SK-N-SH treated with all-trans-retinoic acid at 6 μM for 48 hours (cell line): ENCODE data around the gene CCDC187.

ENCODE experiments used
- ATAC-seq: fragments of 200-7000 bp; cut with Tn5 transposase; 3 replicates; pipeline ENCODE4 v1.9.1; 2020; ENCODE audit warnings: mild to moderate bottlenecking, moderate library complexity
- ARNTL ChIP-seq: fragments of 450-650 bp; formaldehyde crosslinking; IDR thresholded peaks from 2 replicates; pipeline ENCODE4 v1.5.0; 2020; ENCODE audit warnings: low read depth, mild to moderate bottlenecking, moderate library complexity, borderline replicate concordance
- BACH2 ChIP-seq: fragments of 250-450 bp; sonication (Bioruptor Pico); IDR thresholded peaks from 2 replicates; pipeline ENCODE4 v1.9.0; 2021; ENCODE audit warnings: mild to moderate bottlenecking, borderline replicate concordance
- CREB5 ChIP-seq: fragments of 250-450 bp; sonication (Bioruptor Pico); IDR thresholded peaks from 2 replicates; pipeline ENCODE4 v1.5.1; 2020; ENCODE audit warnings: low read depth, mild to moderate bottlenecking, moderate library complexity
- CSDC2 ChIP-seq: fragments of 250-450 bp; sonication (Bioruptor Pico); IDR thresholded peaks from 2 replicates; pipeline ENCODE4 v1.5.0; 2020; ENCODE audit warnings: mild to moderate bottlenecking, moderate library complexity
- ESRRG ChIP-seq: fragments of 250-450 bp; sonication (Bioruptor Pico); IDR thresholded peaks from 2 replicates; pipeline ENCODE4 v1.6.1; 2021; ENCODE audit warnings: mild to moderate bottlenecking
- GLIS3 ChIP-seq: fragments of 250-450 bp; sonication (Bioruptor Pico); IDR thresholded peaks from 2 replicates; pipeline ENCODE4 v1.5.0; 2020; ENCODE audit warnings: mild to moderate bottlenecking, moderate library complexity
- ISL1 ChIP-seq: fragments of 250-450 bp; sonication (Bioruptor Pico); IDR thresholded peaks from 2 replicates; pipeline ENCODE4 v2.1.2; 2022; ENCODE audit warnings: mild to moderate bottlenecking, moderate library complexity
- OSR1 ChIP-seq: fragments of 250-450 bp; sonication (Bioruptor Pico); IDR thresholded peaks from 2 replicates; pipeline ENCODE4 v1.8.0; 2022; ENCODE audit warnings: moderate library complexity, mild to moderate bottlenecking, inconsistent platforms
- PPARA ChIP-seq: fragments of 250-450 bp; sonication (Bioruptor Pico); IDR thresholded peaks from 2 replicates; pipeline ENCODE4 v1.5.0; 2020; ENCODE audit warnings: mild to moderate bottlenecking, borderline replicate concordance
- RARB ChIP-seq: fragments of 250-450 bp; sonication (Bioruptor Pico); IDR thresholded peaks from 2 replicates; pipeline ENCODE4 v1.8.0; 2021; ENCODE audit warnings: mild to moderate bottlenecking, moderate library complexity
- SNAI2 ChIP-seq: fragments of 250-450 bp; sonication (Bioruptor Pico); IDR thresholded peaks from 2 replicates; pipeline ENCODE4 v1.5.0; 2020; ENCODE audit warnings: mild to moderate bottlenecking, moderate library complexity
- TCF4 ChIP-seq: fragments of 250-450 bp; sonication (Bioruptor Pico); IDR thresholded peaks from 2 replicates; pipeline ENCODE4 v1.8.0; 2021; ENCODE audit warnings: mild to moderate bottlenecking, moderate library complexity, borderline replicate concordance
- TOX ChIP-seq: fragments of 250-450 bp; sonication (Bioruptor Pico); IDR thresholded peaks from 2 replicates; pipeline ENCODE4 v1.8.0; 2021; ENCODE audit warnings: mild to moderate bottlenecking, moderate library complexity, borderline replicate concordance
- TSHZ2 ChIP-seq: fragments of 250-450 bp; sonication (Bioruptor Pico); IDR thresholded peaks from 2 replicates; pipeline ENCODE4 v1.5.0; 2020; ENCODE audit warnings: mild to moderate bottlenecking, moderate library complexity
- ZC3H10 ChIP-seq: fragments of 250-450 bp; sonication (Bioruptor Pico); IDR thresholded peaks from 2 replicates; pipeline ENCODE4 v1.5.1; 2021; ENCODE audit warnings: mild to moderate bottlenecking, moderate library complexity
- ZFP3 ChIP-seq: fragments of 250-450 bp; sonication (Bioruptor Pico); IDR thresholded peaks from 2 replicates; pipeline ENCODE4 v1.5.0; 2020; ENCODE audit warnings: mild to moderate bottlenecking, moderate library complexity
- ZNF70 ChIP-seq: fragments of 450-650 bp; formaldehyde crosslinking; IDR thresholded peaks from 2 replicates; pipeline ENCODE4 v1.5.0; 2020; ENCODE audit warnings: mild to moderate bottlenecking, moderate library complexity
- ZNF8 ChIP-seq: fragments of 450-650 bp; formaldehyde crosslinking; IDR thresholded peaks from 2 replicates; pipeline ENCODE4 v1.5.0; 2020; ENCODE audit warnings: mild to moderate bottlenecking, moderate library complexity
- TF ChIP-seq, protein P1 (sequence below): fragments of 250-450 bp; sonication (Bioruptor Pico); IDR thresholded peaks from 2 replicates; pipeline ENCODE4 v1.8.0; 2021; ENCODE audit warnings: low read depth, mild to moderate bottlenecking, moderate library complexity, borderline replicate concordance
- TF ChIP-seq, protein P2 (sequence below): fragments of 250-450 bp; sonication (Bioruptor Pico); IDR thresholded peaks from 2 replicates; pipeline ENCODE4 v1.8.0; 2020; ENCODE audit warnings: mild to moderate bottlenecking, moderate library complexity, borderline replicate concordance
- TF ChIP-seq, protein P3 (sequence below): fragments of 250-450 bp; sonication (Bioruptor Pico); IDR thresholded peaks from 2 replicates; pipeline ENCODE4 v1.5.1; 2021; ENCODE audit warnings: mild to moderate bottlenecking, moderate library complexity

Gene CCDC187

DNA sequence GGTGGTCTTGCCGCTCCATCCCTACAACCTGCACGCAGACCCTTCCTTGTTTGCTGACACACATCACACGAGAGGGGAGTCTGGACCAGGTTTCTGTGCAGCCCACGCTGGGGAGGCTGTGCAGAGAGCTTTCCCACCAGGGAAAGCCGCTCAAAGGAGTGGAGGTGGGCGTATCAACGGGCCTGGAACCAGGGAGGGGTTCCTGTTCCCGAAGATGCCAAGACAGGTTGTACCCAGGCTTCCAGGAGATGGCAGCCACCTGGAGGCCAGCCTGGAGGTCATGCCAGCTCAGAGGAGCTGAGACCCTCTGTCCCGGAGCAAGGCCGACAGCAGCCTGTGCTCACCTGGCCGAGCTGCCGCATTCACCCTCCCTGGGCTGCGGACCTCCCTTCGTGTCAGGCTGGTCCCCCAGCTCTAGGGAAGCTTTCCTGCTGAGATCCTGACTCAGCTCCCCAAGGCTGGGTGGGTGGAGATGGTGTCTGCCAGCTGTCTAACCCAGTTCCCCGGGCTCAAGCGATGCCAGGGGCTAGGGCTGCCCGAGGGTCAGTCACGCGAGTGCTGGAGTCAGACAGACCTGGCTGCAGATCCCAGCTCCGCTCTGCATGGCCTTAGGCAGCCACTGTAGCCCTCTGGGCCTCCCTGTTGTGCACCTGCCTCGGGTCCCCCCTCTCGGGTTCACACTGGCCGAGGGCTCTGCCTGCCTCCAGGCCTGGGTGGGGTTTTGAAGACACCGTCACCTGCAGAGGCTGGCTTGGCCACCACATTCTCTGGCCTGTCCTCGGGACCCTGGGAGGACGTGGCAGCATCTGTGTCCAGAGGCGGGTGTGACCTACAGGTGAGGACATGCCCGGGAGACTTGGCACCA, 29.7 kb downstream of the CCDC187 start (continued):
- TF ChIP-seq, protein P1, sequence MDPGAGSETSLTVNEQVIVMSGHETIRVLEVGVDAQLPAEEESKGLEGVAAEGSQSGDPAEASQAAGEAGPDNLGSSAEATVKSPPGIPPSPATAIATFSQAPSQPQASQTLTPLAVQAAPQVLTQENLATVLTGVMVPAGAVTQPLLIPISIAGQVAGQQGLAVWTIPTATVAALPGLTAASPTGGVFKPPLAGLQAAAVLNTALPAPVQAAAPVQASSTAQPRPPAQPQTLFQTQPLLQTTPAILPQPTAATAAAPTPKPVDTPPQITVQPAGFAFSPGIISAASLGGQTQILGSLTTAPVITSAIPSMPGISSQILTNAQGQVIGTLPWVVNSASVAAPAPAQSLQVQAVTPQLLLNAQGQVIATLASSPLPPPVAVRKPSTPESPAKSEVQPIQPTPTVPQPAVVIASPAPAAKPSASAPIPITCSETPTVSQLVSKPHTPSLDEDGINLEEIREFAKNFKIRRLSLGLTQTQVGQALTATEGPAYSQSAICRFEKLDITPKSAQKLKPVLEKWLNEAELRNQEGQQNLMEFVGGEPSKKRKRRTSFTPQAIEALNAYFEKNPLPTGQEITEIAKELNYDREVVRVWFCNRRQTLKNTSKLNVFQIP (CRISPR knock-in tag), result no peak
- no peak for TF ChIP-seq TCF4 (CRISPR knock-in tag)
- no peak for TF ChIP-seq ARNTL (CRISPR knock-in tag)
- TF ChIP-seq, protein P2, sequence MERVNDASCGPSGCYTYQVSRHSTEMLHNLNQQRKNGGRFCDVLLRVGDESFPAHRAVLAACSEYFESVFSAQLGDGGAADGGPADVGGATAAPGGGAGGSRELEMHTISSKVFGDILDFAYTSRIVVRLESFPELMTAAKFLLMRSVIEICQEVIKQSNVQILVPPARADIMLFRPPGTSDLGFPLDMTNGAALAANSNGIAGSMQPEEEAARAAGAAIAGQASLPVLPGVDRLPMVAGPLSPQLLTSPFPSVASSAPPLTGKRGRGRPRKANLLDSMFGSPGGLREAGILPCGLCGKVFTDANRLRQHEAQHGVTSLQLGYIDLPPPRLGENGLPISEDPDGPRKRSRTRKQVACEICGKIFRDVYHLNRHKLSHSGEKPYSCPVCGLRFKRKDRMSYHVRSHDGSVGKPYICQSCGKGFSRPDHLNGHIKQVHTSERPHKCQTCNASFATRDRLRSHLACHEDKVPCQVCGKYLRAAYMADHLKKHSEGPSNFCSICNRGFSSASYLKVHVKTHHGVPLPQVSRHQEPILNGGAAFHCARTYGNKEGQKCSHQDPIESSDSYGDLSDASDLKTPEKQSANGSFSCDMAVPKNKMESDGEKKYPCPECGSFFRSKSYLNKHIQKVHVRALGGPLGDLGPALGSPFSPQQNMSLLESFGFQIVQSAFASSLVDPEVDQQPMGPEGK (CRISPR knock-in tag), result no peak
- TF ChIP-seq TOX (CRISPR knock-in tag), result no peak
- no peak for TF ChIP-seq ISL1 (CRISPR knock-in tag)
- no peak for TF ChIP-seq ZFP3 (CRISPR knock-in tag)
- TF ChIP-seq SNAI2 (CRISPR knock-in tag), result no peak

- ATAC-seq, result no peak
Measured at GRCh38 chr9:136273244-136273865, 30.5 kb downstream of the CCDC187 start.

More at GRCh38 chr9:136273244-136273865, 30.5 kb downstream of the CCDC187 start:
- TF ChIP-seq CSDC2 (CRISPR knock-in tag) (no peak), RARB (CRISPR knock-in tag) (no peak), BACH2 (CRISPR knock-in tag) (no peak), TSHZ2 (CRISPR knock-in tag) (no peak), GLIS3 (CRISPR knock-in tag) (no peak), TCF4 (CRISPR knock-in tag) (no peak), ZNF70 (no peak), ZFP3 (CRISPR knock-in tag) (no peak), OSR1 (CRISPR knock-in tag) (no peak), ESRRG (no peak), TOX (CRISPR knock-in tag) (no peak), PPARA (no peak), ZNF8 (no peak), CREB5 (no peak), ZC3H10 (CRISPR knock-in tag) (no peak)
- TF ChIP-seq, protein P1 (CRISPR knock-in tag), result no peak
- TF ChIP-seq, protein P3, sequence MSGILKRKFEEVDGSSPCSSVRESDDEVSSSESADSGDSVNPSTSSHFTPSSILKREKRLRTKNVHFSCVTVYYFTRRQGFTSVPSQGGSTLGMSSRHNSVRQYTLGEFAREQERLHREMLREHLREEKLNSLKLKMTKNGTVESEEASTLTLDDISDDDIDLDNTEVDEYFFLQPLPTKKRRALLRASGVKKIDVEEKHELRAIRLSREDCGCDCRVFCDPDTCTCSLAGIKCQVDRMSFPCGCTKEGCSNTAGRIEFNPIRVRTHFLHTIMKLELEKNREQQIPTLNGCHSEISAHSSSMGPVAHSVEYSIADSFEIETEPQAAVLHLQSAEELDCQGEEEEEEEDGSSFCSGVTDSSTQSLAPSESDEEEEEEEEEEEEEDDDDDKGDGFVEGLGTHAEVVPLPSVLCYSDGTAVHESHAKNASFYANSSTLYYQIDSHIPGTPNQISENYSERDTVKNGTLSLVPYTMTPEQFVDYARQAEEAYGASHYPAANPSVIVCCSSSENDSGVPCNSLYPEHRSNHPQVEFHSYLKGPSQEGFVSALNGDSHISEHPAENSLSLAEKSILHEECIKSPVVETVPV (CRISPR knock-in tag), result no peak
